ENCODE data around the gene NEURL1.
"Not testable (repeated sequence)": the region's sequence is repeated elsewhere in the genome, so short reads cannot be mapped to it uniquely, and the experiment has no call there.

NEURL1 gene

DNA sequence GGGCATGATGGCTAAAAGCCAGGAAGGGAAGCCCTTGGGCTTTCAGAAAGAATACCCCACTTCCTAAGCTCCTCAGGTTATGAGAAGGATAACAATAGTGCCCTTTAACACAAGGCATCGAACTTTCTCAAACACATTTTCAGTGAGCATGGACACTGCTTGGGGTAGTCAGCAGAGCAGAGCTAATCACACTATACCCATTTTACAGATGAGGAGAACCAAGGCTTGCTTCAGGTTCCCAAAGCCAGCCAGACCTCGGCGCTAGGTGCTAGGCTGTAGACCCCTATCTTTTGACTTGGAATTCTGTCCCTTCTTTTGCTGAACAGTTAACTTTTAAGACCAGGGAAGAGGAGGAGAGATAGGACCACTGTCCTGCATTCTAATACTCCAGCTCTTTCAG, 1.8 kb downstream of the NEURL1 start:
- no peak for DNase-seq

DNA sequence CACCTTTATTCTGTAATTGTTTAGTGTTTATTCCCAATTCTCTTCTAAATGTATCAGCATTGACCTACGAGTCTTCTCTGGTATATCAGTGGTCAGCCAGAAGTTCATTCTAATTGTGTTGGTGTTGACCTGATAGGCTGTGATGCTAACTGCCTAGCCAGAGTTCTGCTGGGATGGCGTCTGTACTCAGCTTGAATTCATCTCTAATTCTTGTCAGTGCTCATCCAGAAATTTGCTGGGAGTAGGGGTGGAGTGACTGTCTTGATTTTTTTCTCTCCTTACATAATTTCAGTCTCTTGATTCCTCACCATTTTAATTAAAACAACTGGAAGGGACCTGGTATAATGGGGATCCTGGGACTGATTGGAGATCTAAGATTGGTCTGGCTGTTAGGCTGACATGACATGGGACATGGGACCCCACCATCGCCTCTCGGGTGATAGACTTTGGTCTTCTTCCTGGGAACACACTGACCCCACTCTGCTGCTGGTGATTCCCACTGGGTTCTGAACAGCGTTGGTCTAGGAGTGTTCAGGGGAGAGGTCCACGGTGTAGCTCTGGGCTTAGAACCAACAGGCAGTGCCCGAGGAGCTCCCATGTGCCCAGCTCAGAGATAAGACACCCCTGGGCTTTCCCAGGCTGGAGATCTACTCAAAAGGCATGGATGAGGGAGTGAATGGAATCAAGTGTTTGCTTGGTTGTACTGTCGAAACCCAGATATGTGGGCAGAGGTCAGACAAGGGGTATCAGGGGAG, 3.8 kb downstream of the NEURL1 start:
- no peak for DNase-seq

DNA sequence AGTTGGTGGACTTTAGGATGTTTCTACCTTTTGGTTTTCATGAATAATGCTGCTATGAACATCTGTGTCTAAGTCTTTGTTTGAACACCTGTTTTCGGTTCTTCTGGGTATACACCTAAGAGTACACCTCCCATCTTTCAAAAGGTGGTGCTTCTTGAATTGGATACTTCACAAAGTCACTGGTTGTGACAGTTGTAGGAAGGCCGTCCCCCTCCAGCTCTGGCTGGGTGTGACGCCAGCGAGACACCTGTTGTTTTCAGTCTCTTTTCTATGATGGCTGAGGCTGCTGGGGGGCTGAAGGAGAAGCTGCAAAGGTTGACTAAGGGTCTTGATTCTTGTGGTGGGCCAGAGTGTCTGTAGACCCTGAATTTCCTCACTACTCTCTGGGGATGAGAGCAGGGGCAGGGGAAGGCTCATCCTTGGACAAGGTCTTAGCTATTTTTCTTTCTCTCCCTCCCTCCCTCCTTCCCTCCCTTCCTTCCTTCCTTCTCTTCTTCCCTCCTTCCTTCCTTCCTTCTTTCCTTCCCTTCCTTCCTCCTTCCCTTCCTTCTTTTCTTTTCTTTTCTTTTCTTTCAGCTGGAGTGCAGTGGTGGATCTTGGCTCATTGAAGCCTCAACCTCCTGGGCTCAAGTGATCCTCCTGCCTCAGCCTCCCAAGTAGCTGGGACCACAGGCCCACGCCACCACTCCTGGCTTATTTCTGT, 5.6 kb downstream of the NEURL1 start:
- DNase-seq, result no peak

DNA sequence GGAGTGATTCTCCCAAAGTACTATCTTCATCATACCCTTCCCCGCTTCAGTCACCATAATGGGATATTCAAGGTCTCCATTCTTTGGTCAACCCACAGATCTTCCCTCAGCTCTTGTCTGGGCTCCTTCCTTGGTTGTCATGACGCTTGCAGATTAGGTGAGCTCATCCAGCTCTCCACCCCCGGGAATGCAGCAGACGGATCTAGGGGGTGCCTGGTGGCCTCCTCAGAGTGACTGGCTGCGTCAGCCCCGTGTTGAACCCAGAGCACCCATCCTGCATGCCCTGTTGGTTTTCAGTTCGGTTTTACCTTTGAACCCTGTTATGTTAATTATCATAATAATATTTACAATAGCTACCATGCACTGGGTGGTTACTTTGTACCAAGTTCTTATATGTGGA, 6.4 kb downstream of the NEURL1 start:
- DNase-seq, result no peak

DNA sequence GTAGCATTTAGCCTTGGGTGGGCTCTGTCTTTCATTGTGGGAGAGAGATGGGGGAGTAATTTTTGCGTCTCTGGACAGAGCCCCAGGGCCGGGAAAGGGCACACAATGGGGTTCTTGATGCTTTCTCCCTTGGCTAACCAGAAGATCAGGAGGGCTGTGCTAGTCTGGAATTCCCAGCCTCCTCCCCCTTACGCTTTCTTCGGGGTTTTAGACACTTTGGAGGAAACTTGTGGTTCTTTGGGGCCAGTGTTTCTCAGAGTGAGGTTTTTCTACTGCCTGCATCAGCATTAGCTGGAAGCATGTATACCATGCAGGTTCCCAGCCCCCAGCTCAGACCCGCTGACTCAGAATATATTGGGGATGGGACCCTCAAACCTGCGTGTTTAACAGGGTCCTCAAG, 7.0 kb downstream of the NEURL1 start:
- DNase-seq, result no peak

DNA sequence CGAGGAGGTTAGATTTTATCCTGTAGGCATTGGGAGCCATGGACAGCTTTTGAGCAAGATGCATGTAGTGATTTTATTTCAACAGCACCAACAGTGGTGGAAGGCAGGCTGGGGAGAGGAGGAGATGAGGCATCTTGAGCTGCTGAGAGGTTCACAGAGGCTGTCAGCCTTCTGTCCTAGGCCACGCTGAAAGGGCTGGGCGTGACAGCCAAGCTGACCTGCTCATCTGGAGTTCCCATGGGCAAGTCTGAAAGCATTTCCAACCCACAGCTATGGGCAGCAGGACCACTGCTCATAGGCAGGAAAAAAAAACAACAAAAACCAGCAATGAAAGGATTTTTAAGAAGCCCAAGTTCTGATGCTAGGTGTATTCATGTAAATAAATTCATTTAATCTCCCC, 7.7 kb downstream of the NEURL1 start:
- DNase-seq, result no peak

DNA sequence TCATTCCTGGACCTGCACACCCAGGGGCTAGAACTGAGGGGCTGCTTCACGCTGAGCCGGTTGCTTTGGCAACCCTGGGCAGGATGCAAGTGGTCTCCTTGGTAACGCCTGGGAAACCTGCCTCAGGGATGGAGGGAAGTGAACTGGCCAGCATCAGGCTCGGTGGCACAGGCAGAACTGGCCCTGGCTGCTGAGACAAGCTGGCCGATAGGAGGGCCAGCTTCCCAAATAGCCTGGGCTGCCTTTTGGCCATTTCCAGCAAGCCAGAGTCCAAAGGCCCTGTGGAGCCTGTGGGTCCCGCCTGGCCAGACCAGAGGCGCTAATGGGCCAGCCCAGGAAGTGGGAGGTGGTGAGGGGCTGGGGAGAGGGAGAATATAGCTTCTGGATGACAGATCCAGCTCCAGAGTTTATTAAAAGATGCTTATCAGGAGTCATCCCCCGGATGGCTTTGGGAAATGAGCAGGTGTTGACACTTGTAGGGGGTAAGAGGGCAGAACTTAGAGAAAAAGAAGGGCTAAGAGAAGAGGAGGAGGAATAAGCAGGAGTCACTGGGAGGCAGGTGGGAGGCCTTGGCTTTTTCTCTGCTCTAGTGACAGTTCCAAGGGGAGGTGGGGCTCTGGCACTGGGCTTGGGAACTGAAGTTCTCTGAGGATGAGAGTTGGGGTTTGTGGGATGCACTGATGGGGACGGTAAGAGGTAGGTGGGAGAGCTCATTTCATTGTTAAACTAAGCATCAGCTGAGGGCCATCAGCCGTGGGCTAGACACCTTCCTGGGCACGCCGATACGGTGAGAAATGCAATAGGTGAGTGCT, 9.6 kb downstream of the NEURL1 start:
- no peak for DNase-seq

DNA sequence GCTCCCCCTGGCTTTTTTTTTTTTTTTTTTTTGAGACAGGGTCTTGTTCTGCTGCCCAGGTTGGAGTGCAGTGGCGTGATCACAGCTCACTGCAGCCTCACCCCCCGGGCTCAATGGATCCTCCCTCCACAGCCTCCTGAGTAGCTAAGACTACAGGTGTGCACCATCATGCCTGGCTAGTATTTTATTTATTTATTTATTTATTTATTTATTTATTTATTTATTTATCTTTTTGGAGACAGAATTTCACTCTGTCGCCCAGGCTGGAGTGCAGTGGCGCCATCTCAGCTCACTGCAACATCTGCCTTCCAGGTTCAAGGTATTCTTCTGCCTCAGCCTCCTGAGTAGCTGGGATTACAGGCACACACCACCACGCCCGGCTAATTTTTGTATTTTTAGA, 10.3 kb downstream of the NEURL1 start:
- DNase-seq, result not testable (repeated sequence)

DNA sequence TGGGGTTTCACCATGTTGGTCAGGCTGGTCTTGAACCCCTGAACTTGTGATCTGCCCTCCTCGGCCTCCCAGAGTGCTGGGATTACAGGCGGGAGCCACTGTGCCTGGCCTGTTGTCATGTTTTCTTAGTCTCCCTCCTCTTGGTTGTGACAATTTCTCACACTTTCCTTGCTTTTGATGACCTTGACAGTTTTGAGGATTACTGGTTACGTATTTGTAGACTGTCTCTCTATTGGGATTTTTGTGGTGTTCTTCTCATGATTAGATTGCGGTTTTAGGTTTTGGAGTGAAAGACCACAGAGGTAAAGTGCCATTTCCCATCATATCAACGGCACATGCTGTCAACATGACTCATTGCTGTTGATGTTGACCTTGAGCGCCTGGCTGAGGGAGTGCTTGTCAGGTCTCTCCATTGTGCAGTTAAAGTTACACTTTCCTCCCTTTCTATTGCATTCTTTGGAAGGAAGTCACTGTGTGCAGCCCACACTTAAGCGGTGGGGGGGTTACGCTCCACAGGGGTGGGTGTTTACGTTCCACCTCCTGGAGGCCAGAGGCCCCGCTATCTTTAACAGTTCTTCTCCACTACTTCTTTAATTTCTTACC, 10.8 kb downstream of the NEURL1 start:
- peak; percentile 70 for DNase-seq

DNA sequence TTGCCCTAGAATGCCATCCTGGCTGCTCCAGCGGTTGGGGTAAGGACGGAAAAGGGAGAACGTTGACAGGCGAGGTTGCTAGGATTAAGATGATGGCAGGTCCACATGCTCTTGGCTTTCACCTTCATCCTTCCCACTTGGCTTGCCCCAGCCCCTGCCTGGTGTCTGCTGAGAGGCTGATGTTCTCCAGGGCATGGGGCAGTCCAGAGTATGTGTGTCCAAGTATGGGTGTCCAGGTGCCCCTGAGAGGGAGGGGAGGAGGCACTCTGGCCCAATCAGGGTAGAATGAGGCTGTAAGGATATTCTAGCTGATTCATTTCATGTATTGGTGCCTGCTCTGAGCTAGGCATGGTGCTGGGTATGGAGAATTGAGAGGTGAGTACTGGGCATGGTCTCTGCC, 12.6 kb downstream of the NEURL1 start:
- no peak for DNase-seq

DNA sequence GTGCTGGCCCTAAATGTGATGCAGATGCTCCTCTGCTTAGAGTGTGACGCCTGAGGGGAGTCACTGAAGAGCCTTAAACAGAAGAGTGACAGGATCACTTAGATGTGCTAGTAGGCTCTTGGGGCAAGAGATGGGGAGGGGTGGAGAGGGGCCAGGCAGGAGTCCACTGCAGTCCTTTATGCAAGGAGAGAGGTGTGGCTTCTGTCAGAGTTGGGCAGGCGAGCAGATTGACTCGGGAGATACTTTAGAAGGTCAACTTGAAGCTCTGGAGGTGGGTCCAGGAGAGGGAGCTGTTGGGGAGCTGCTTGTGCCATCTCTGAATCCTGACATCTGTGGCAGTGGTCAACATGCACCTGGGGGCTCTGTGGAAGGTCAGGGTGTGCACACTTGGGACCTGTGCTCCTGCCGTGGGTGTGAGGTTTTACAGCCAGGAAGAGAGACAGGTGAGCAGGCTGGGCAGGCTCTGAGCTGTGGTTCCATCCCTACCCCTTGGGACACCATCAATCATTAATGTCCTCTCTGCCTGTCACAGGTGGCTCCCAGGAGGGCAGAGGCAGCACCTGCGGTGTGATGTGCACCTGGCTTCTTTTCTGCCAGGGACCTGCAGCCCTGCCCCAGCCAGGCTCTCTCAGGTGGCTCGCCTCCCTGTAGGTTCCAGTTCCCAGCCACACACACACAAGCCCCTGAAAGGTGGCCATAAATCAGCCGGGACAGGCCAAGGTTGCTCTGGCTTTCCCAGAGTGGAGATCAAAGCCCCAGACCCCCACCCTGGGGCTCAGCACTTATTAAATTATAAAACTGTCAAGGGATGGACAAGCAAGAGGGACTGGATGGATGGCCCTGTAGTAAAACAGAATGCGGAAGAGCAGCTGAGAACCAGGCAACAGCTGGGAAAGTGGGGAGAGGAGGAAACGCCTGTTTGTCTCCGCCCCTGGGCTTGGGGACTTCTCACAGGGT, 14.0 kb downstream of the NEURL1 start:
- no peak for DNase-seq

DNA sequence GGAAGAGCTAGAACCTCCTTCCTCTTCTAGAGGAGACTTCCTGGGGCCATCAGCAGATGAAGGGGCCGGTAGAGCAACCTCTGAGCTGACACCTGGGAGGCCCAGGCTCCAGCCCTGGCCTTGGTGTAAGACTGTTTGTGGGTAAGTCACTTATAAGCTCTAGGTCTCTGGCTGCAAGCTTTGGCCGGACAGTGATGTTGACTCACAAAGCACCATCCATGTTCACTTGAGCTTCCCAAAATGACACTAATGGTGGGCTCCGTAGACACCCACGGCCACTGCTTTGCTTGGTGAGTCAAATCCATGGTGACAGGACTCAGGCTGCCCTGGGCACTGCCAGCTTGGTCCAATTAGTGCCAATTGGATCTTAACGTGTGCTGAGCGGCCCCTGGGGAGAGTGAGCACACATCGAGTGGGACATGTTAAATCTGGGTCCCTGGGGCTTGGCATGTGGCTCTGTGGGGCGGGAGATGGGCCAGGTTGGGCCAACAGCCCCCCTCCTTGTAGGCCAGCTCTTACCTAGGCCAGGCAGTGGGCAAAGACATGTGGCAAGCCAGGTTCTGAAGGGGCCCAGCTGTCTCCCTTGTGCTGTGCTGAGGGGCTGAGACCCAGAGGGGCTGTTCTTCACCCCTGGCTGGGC, 16.7 kb downstream of the NEURL1 start:
- no peak for DNase-seq

DNA sequence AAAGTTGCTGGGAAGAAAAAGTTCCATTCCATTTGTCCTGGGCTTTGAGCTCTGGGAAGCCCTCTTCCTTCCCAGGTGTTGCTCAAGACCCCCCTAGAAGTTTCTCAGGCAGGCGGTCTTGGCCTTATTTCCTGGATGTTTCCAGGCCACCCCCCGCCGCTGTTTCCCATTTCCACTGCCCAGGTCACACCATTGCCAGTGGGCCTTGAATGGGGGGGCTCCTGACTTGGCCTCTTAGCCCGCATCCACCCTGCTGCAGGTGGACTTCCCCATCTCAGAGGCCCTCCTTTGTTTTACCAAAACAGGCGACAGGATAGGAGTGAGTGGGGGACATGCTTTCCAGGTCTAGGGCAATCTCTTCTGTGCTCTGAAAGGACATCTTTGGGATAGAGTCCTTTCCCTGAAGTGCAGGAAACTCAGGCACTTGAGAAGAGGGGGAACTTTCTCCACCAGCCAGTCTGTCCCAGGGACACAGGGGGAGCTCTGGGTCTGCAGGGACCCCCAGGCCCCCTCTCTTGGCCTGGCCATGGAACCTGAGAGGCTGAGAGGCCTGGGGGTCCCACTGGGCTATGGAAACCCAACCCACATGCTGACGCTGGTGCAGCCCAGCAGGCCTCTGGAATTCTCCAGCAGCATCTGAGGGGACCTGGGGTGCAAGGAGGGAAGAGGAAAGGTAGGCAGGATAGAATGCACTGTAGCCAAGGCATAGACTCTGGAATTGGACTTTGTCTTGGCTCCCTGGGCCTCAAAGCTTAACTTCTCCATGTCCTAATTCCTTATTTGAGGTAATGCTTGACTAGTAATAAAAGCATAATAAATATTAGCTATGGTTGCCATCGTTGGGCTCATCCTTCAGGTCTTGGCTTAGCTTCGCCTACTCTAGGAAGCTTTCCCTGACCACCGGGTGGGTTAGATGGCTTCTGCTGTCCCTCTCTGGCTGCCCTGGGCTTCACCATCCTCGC, 17.6 kb downstream of the NEURL1 start:
- DNase-seq, result no peak

DNA sequence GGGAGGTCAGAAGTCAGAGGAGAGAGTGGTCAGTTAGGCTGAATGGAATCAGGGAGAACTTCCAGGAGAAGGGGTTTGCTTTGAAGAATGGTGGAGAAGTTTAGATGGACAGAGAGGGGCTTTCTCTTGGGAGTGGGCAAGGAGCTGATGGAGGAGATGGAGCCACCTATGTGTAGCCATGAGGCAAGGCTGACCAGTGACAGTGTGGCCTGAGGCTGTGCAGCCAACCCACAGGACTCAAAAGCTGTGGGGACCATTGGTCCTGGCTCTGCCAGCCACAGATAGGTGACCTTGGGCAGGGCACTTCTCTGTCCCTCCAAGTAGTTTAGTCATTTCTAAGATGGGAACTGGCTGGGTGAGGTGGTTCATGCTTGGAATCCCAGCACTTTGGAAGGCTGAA, 18.7 kb downstream of the NEURL1 start:
- no peak for DNase-seq

DNA sequence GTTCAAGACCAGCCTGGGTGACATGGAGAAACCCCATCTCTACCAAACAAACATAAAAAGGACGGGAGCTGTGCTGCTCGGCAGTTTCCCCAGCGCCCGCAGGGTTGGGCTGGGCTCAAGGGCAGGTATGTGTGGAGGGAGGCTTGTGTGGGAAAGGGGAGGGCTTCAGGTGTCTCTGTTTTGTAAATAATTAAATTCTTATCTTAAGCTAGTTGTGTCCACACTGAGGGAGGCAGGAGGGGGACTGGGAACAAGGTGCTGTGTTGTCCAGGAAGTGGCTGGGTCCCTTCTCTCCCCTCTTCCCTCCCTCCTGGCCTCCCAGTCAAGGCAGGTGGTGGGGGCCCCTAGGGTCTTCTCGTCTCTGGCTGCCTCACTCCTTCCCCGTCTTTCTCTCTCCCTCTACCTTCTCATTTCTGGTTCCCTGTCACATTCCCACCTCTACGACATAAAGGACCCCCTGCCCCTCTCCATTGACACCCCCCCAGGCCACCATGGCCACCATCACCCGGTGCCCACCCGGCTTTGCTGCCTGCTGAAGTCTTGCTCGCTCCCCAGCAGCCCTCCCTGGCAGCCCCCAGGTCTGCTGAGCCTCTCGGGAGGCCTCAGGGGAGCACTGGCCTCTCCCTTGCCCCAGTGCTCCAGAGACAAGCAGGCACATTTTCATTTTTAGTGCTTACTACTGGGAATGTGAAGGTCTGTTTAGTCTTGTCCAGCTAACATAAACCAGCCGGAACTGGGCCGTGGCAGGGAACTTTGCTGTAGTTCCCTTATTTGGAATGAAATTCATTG, 19.3 kb downstream of the NEURL1 start:
- DNase-seq, result no peak

DNA sequence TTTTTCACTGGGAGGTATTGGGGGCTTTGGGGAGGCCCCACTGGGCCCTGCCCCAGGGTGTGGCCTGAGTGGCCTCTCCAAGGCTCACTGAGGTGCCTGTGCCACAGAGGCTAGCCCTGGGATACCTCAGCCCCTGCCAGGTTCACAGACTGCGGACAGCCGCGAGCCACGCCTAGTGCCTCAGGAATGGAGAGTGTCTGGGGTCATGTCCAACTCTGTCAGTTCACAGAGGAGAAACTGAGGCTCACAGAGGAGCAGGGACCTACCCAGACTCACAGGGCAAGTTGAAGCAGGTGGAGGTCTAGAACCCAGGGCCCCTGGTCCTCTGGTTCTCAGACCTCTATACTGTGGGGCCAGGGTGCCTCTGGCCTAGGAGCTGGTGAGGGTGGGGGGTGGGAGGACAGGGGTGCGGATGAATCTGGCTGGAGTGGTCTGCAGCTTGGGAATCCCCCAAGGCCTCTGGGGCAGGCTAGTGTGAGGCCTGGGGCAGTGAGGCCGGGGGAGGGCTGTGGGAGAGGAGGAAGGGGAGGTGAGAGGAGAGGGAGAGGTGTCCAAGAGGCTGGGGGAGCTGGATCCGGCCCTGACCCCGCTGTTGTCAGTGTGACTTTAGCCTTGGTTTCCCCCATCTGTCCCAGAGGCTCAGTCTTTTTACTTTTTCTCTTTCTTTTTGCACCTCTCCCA, 20.0 kb downstream of the NEURL1 start:
- no peak for DNase-seq

DNA sequence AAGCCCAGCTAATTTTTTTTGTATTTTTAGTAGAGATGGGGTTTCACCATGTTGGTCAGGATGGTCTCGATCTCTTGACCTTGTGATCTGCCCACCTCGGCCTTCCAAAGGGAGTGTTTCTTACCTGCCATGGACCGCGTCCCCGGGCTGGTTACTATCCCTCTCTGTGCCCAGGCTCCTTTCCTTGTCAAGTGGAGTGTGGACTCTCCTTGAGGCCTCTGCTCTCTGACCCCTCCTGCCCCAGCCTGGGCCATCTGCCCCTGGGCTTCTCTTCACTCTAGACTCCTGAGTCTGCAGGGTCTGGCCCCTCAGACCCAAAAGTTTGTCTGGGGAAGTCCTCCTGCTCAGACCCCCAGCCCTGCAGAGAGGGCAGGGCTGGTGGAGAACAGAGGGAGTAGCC, 20.7 kb downstream of the NEURL1 start:
- DNase-seq, result no peak

DNA sequence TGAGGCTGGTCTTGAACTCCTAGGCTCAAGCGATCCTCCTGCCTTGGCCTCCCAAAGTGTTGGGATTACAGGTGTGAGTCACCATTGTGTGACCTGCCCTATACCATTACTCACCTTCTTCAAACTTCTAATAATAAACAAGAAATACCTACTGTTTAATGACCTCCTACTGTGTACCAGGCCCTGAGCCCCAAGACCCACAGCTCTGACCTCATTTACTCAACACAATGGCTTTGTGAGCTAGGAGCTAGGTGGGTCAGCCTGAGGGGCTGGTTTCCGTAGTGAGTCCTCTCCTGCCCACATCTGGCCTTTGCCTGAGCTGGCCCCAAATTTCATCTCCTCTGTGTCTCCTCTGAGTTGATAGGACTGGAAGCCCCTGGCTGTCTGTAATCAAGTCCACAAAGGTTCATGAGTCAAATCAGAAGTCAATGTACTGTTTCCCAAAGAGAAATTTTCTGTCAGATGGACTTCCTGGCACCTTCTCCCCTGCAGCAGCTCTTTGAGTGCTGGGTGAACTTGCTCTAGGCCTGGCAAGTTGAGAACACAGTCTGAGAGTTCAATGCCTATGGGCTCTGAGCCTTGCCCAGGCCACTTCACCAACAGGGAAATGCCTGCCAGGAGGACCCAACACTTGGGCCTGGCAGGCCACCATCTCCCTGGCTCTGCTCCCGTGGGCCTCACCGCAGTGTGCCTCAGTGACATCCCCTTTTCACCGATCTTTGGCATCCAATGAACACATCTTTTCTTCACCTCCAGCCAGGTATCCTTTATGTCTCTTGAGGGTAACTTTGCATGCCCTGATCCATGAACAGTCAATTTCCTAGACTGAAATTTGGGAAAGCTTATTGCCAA, 24.0 kb downstream of the NEURL1 start:
- no peak for DNase-seq
